ENCODE data around the gene RASAL3.
A peak's percentile ranks its signal among the peaks of the same experiment; 100 is the strongest.
"Not testable (repeated sequence)": the region's sequence is repeated elsewhere in the genome, so short reads cannot be mapped to it uniquely, and the experiment has no call there.

The RASAL3 gene

GRCh38 chr19:15475611-15476010 lies 11.3 kb upstream of the RASAL3 start:
- Histone ChIP-seq H3K36me3 (ENCODE audit: insufficient read depth) (no peaks in the 10 kb centered on the region), H3K4me2 (no peak overlapping the region), H3K9ac (no peak overlapping the region), H3K27ac (no peak overlapping the region), H3K4me1 (ENCODE audit: low read depth, poor library complexity, severe bottlenecking) (peaks cover 6% of the 10 kb centered on the region), H4K20me1 (ENCODE audit: insufficient read depth) (no peaks in the 10 kb centered on the region), H3K27me3 (ENCODE audit: insufficient read depth, low read depth) (no peaks in the 10 kb centered on the region), H2AFZ (ENCODE audit: low read depth) (no peak overlapping the region), H3K4me3 (IDR thresholded peaks at IDR 0.05; ENCODE audit: insufficient read depth, low read depth, low read length) (no peak overlapping the region), H3K79me2 (ENCODE audit: insufficient read depth, low read depth) (no peaks in the 10 kb centered on the region)
- no peak for TF ChIP-seq CTCF (conservative IDR thresholded peaks at IDR 0.05; ENCODE audit: low read depth, low read length)

- no peaks in the 10 kb centered on the region for H3K79me2 ChIP-seq (ENCODE audit: insufficient read depth, low read depth)
- no peaks in the 10 kb centered on the region for H3K36me3 ChIP-seq (ENCODE audit: insufficient read depth)
- H2AFZ ChIP-seq (ENCODE audit: low read depth), result no peak overlapping the region
- no peaks in the 10 kb centered on the region for H3K27me3 ChIP-seq (ENCODE audit: insufficient read depth, low read depth)
- H3K27ac ChIP-seq, result no peak overlapping the region
- no peaks in the 10 kb centered on the region for H4K20me1 ChIP-seq (ENCODE audit: insufficient read depth)
- peaks cover 6% of the 10 kb centered on the region for H3K4me1 ChIP-seq (ENCODE audit: low read depth, poor library complexity, severe bottlenecking)
- no peak overlapping the region for H3K9ac ChIP-seq
- H3K4me3 ChIP-seq (IDR thresholded peaks at IDR 0.05; ENCODE audit: insufficient read depth, low read depth, low read length), result no peak overlapping the region
- H3K4me2 ChIP-seq, result no peak overlapping the region
- no peak for TF ChIP-seq CTCF (conservative IDR thresholded peaks at IDR 0.05; ENCODE audit: low read depth, low read length)
Observed at GRCh38 chr19:15475169-15475568, 10.8 kb upstream of the RASAL3 start.

DNA sequence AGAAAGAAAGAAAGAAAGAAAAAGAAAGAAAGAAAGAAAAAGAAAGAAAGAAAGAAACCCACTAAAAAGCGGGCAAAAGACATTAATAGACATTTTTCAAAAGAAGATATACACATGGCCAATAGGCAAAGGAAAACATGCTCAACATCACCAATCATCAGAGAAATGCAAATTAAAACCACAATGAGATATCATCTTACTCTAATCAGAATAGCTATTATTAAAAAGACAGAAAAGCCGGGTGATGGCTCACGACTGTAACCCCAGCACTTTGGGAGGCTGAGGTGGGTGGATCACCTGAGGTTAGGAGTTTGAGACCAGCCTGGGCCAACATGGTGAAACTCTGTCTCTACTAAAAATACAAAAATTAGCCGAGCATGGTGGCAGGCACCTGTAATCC lies 9.5 kb upstream of the RASAL3 start:
- not testable (repeated sequence) for H3K36me3 ChIP-seq (ENCODE audit: insufficient read depth); H3K4me1 ChIP-seq (ENCODE audit: low read depth, poor library complexity, severe bottlenecking); H3K79me2 ChIP-seq (ENCODE audit: insufficient read depth, low read depth); H4K20me1 ChIP-seq (ENCODE audit: insufficient read depth); H3K27me3 ChIP-seq (ENCODE audit: insufficient read depth, low read depth); H3K27ac ChIP-seq; H3K4me3 ChIP-seq (IDR thresholded peaks at IDR 0.05; ENCODE audit: insufficient read depth, low read depth, low read length); H3K9ac ChIP-seq; H2AFZ ChIP-seq (ENCODE audit: low read depth)
- H3K4me2 ChIP-seq, result peak overlapping the region; percentile 1; the same call in 1 of the 2 replicates

- Histone ChIP-seq H2AFZ (ENCODE audit: low read depth) (no peak overlapping the region), H3K36me3 (ENCODE audit: insufficient read depth) (no peaks in the 10 kb centered on the region), H4K20me1 (ENCODE audit: insufficient read depth) (no peaks in the 10 kb centered on the region), H3K4me3 (IDR thresholded peaks at IDR 0.05; ENCODE audit: insufficient read depth, low read depth, low read length) (no peak overlapping the region), H3K27ac (no peak overlapping the region), H3K4me2 (no peak overlapping the region), H3K4me1 (ENCODE audit: low read depth, poor library complexity, severe bottlenecking) (peaks cover 20% of the 10 kb centered on the region), H3K27me3 (ENCODE audit: insufficient read depth, low read depth) (no peaks in the 10 kb centered on the region), H3K9ac (no peak overlapping the region), H3K79me2 (ENCODE audit: insufficient read depth, low read depth) (no peaks in the 10 kb centered on the region)
- no peak for TF ChIP-seq CTCF (conservative IDR thresholded peaks at IDR 0.05; ENCODE audit: low read depth, low read length)
Observed at GRCh38 chr19:15471639-15472101, 7.3 kb upstream of the RASAL3 start.

- no peaks in the 10 kb centered on the region for H3K79me2 ChIP-seq (ENCODE audit: insufficient read depth, low read depth)
- H4K20me1 ChIP-seq (ENCODE audit: insufficient read depth), result no peaks in the 10 kb centered on the region
- H2AFZ ChIP-seq (ENCODE audit: low read depth), result no peak overlapping the region
- H3K4me2 ChIP-seq, result no peak overlapping the region
- H3K27ac ChIP-seq, result no peak overlapping the region
- H3K9ac ChIP-seq, result no peak overlapping the region
- TF ChIP-seq CTCF (conservative IDR thresholded peaks at IDR 0.05; ENCODE audit: low read depth, low read length), result no peak
- H3K27me3 ChIP-seq (ENCODE audit: insufficient read depth, low read depth), result no peaks in the 10 kb centered on the region
- peaks cover 38% of the 10 kb centered on the region for H3K4me1 ChIP-seq (ENCODE audit: low read depth, poor library complexity, severe bottlenecking)
- no peak overlapping the region for H3K4me3 ChIP-seq (IDR thresholded peaks at IDR 0.05; ENCODE audit: insufficient read depth, low read depth, low read length)
- H3K36me3 ChIP-seq (ENCODE audit: insufficient read depth), result no peaks in the 10 kb centered on the region
Observed at GRCh38 chr19:15469513-15470297, 5.4 kb upstream of the RASAL3 start.
